BLaER1 treated with 17β-estradiol and CSF1 and Interleukin-3, amounts not matched to agents 10 nM and 100 nM (cell line): ENCODE data around the gene GPATCH8.
A peak's percentile ranks its signal among the peaks of the same experiment; 100 is the strongest.
"Not testable (repeated sequence)": the region's sequence is repeated elsewhere in the genome, so short reads cannot be mapped to it uniquely, and the experiment has no call there.

Experiments
- H3K27ac ChIP-seq, 11 experiments: shearing (Covaris generic); formaldehyde crosslinking; 2 replicates each; pipeline ENCODE4 v1.8.1; 2022
- H3K27me3 ChIP-seq, 11 experiments: shearing (Covaris generic); formaldehyde crosslinking; 2 replicates each; pipeline ENCODE4 v1.8.1; 2022
- H3K36me3 ChIP-seq, 11 experiments: shearing (Covaris generic); formaldehyde crosslinking; 2 replicates each; pipeline ENCODE4 v1.8.1; 2022
- H3K4me1 ChIP-seq, 10 experiments: shearing (Covaris generic); formaldehyde crosslinking; 2 replicates each; pipeline ENCODE4 v1.8.1; 2022
- H3K4me2 ChIP-seq, 11 experiments: shearing (Covaris generic); formaldehyde crosslinking; 2 replicates each; pipeline ENCODE4 v1.8.1; 2022
- H3K4me3 ChIP-seq, 10 experiments: shearing (Covaris generic); formaldehyde crosslinking; 2 replicates each; pipeline ENCODE4 v1.8.1; 2022
- H3K9ac ChIP-seq, 11 experiments: shearing (Covaris generic); formaldehyde crosslinking; 2 replicates each; pipeline ENCODE4 v1.8.1; 2022
- H3K9me3 ChIP-seq, 11 experiments: shearing (Covaris generic); formaldehyde crosslinking; replicated peaks in 1 of 11; 2 replicates each; pipeline ENCODE4 v1.8.1; 2022
- H4K20me1 ChIP-seq, 11 experiments: shearing (Covaris generic); formaldehyde crosslinking; 2 replicates each; pipeline ENCODE4 v1.8.1; 2022
- Cebpa-rat ChIP-seq, 11 experiments: shearing (Covaris generic); IDR thresholded peaks; 2 replicates each; pipeline ENCODE4 v1.8.1; 2022

Gene GPATCH8

DNA sequence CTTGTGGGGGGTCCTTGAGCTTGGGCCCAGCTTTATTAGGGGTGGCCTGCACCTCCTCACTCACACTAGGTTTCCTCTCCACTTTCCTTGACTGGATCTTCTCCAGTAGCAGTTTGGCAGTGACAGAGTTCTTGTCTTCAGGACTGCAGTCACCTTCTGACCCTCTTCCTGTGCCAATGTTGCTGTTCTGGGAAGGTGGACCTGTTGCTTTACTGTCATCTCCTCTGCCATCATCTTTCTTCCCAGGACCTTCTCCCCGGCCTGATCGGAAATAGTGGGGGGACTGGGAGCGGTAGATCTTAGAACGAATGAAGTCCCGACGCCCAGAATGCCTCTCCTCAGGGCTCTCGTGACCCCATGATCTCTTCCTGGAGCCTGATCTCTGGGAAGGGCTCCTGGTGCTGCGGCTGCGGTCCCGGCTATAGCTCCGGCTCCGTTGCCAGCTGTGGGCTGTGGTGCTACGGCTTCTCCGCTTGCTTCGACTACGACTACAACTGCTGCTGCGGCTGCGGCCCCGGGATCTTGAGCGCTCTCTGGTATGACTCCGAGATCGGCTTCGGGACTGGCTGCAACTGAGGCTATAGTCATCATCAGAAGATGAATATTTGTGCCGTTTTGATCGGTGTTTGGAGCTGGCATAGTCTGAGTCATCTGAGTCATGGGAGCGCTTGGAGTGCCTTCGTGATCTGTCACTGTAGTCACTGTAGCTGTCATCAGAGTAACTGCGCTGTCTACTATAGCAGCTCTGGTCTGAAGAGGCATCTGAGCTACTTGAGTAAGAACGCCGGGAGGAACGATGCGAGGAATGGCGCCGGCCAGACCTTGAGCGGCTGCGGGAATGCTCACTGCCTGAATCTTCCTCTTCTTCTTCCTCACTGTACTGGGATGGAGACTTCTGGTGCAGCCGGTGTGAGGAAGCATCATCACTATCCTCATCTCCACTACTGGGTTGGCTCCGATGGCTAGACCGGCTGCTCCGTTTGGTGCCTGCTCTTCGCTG lies 104.2 kb downstream of the GPATCH8 start:
- no peak overlapping the region for H3K4me3 ChIP-seq
- peak overlapping the region in 2 of 11 experiments; percentile 47 to 50; a peak in 6 of 22 replicates for H3K9ac ChIP-seq
- H3K4me1 ChIP-seq = peaks cover 4 to 54% (median 47%) of the 10 kb centered on the region in 10 experiments; a peak in 17 of 20 replicates
- H3K4me2 ChIP-seq = peak overlapping the region in 8 of 11 experiments; percentile 63 to 94 (median 84); a peak in 17 of 22 replicates
- peaks cover 0 to 34% (median 20%) of the 10 kb centered on the region in 11 experiments; a peak in 9 of 22 replicates for H4K20me1 ChIP-seq
- no peaks in the 10 kb centered on the region for H3K9me3 ChIP-seq
- no peaks in the 10 kb centered on the region for H3K27me3 ChIP-seq
- H3K27ac ChIP-seq = peak overlapping the region in 4 of 11 experiments; percentile 59 to 74 (median 66); a peak in 6 of 22 replicates
- TF ChIP-seq Cebpa-rat (IDR thresholded peaks at IDR 0.05) = no peak
- H3K36me3 ChIP-seq = peaks cover 71 to 89% (median 82%) of the 10 kb centered on the region in 11 experiments

DNA sequence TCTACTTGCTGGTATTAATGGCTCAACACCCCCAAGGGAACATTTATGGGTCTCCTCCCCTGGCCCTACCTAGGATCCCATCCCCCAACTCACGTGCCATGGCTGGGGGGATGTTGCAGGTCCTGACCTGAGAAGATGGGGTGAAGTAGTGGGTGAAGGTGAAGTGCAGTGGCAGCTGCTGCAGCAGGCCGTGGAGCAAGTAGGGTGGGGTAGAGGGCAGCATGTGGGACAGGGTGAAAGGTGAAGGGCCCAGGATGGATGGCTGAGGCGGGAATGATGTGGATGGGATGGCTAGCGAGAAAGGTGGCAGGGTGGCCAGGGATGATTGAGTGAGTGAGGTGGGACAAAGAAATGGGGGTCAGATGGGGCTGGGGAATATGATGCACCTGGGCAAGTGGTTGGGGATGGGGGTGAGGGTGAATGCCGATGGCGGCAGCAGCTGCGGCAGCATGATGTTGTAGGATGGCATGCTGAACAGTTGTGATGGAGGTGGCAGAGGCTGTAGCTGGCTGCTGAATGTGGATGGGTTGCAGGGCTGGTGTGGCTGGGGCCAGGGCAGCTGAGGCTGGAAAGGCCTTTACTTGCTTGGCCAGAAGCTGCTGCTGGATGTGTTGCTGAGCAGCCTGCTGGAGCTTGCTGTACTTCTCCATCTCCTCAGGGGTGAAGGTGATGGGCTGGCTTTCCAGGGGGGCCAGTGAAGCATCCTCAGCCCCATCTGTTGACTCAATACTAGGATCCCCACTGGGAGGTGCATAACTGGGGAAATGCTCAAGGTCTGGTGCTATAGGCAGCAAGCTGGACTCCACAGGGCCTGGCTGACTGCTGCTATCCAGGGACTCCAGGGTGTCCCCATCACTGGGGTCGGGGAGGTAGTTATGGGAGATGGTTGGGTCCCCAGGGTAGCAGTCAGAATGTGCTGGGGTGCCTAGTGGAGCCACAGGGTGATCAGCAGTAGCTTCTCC lies 105.4 kb downstream of the GPATCH8 start:
- Histone ChIP-seq H3K36me3 (peaks cover 59 to 76% (median 70%) of the 10 kb centered on the region in 11 experiments), H3K9me3 (no peaks in the 10 kb centered on the region), H4K20me1 (peaks cover 0 to 34% (median 18%) of the 10 kb centered on the region in 11 experiments; a peak in 9 of 22 replicates), H3K27me3 (no peaks in the 10 kb centered on the region), H3K4me2 (peak overlapping the region in 7 of 11 experiments; percentile 63 to 94 (median 86); a peak in 11 of 22 replicates), H3K27ac (no peak overlapping the region), H3K4me1 (peaks cover 4 to 48% (median 42%) of the 10 kb centered on the region in 10 experiments; a peak in 17 of 20 replicates), H3K4me3 (no peak overlapping the region), H3K9ac (no peak overlapping the region)
- TF ChIP-seq Cebpa-rat (IDR thresholded peaks at IDR 0.05) = no peak

DNA sequence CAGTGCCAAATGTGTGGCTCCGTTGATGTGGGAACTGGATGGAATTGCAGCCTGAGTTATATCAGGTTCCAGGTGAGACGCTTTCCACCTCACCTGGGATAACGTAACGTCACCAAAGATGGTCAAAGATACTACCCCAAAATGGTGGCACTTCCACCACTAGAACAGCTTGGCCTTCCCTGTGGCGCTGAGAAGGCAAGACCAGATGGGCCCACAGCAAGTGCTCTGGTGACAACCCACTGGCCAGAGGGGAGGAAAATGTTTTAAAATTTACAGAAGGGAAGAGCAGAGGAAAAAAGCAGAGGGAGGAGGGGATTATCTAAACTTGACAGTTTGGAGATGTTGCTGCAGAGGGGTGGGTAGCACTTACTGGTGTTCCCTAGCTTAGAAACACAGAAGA lies 106.3 kb downstream of the GPATCH8 start:
- H3K9ac ChIP-seq = no peak overlapping the region
- no peaks in the 10 kb centered on the region for H3K27me3 ChIP-seq
- no peak overlapping the region for H3K4me2 ChIP-seq
- H3K4me1 ChIP-seq = peaks cover 4 to 40% (median 39%) of the 10 kb centered on the region in 10 experiments; a peak in 17 of 20 replicates
- no peaks in the 10 kb centered on the region for H3K9me3 ChIP-seq
- peaks cover 0 to 34% (median 18%) of the 10 kb centered on the region in 11 experiments; a peak in 9 of 22 replicates for H4K20me1 ChIP-seq
- H3K36me3 ChIP-seq = peaks cover 50 to 68% (median 62%) of the 10 kb centered on the region in 11 experiments
- no peak for TF ChIP-seq Cebpa-rat (IDR thresholded peaks at IDR 0.05)
- no peak overlapping the region for H3K27ac ChIP-seq
- no peak overlapping the region for H3K4me3 ChIP-seq

- H3K4me1 ChIP-seq = peaks cover 11 to 32% (median 29%) of the 10 kb centered on the region in 10 experiments
- no peak overlapping the region for H3K4me3 ChIP-seq
- H3K9ac ChIP-seq = no peak overlapping the region
- TF ChIP-seq Cebpa-rat (IDR thresholded peaks at IDR 0.05) = no peak
- H3K27me3 ChIP-seq = no peaks in the 10 kb centered on the region
- peaks cover 0 to 31% (median 17%) of the 10 kb centered on the region in 11 experiments; a peak in 8 of 22 replicates for H4K20me1 ChIP-seq
- no peak overlapping the region for H3K4me2 ChIP-seq
- peaks cover 33 to 47% (median 42%) of the 10 kb centered on the region in 11 experiments for H3K36me3 ChIP-seq
- no peaks in the 10 kb centered on the region for H3K9me3 ChIP-seq
- no peak overlapping the region for H3K27ac ChIP-seq
Measured at GRCh38 chr17:44394833-44395232, 108.4 kb downstream of the GPATCH8 start.

- H3K9me3 ChIP-seq, H3K27ac ChIP-seq, H3K27me3 ChIP-seq, H3K4me3 ChIP-seq, H3K4me2 ChIP-seq, H3K9ac ChIP-seq: not testable (repeated sequence)
- Histone ChIP-seq H3K36me3 (peaks cover 26 to 40% (median 35%) of the 10 kb centered on the region in 11 experiments), H3K4me1 (peaks cover 18 to 31% (median 29%) of the 10 kb centered on the region in 10 experiments), H4K20me1 (peaks cover 0 to 23% (median 10%) of the 10 kb centered on the region in 11 experiments; a peak in 8 of 22 replicates)
Measured at GRCh38 chr17:44394112-44394511, 109.1 kb downstream of the GPATCH8 start.

DNA sequence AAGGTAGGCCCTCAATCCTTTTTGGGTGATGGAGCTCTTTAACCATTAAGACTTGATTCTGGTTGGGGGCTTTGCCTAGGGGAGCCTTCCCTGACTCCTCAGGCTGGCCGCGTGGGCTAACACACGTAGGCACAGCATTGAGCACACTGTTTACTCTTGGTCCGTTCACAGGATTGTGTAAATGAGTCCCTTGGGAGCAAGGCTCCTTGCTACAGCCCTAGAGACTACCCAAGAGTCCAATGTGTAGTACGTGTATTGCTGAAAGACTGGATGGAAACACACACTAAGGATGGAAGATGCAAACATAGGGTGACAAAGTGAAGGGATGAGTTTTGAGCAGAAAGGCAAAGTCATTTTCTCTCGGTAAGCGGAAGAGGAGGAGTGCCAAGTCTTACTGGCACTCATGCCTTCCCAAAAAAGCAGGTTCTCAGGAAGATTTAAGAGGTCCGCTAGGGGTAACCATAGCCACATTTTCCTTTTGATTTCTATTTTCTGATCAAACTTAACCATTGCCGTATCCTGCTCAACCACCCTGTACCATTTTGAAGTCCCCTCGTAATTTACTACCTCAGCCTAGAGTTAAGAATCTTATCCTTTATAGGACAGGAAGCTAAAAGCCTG lies 112.8 kb downstream of the GPATCH8 start:
- Histone ChIP-seq H3K27me3 (no peaks in the 10 kb centered on the region), H3K4me3 (no peak overlapping the region), H3K27ac (peak overlapping the region in 9 of 11 experiments; percentile 2 to 72 (median 58); a peak in 14 of 22 replicates), H3K9me3 (no peaks in the 10 kb centered on the region), H3K9ac (peak overlapping the region in 3 of 11 experiments; percentile 5 to 13 (median 8); a peak in 2 of 22 replicates), H3K36me3 (peaks cover 0 to 4% (median under 1%) of the 10 kb centered on the region in 11 experiments; a peak in 3 of 22 replicates), H3K4me1 (peaks cover 25 to 31% (median 28%) of the 10 kb centered on the region in 10 experiments), H3K4me2 (peak overlapping the region; percentile 55 to 91 (median 77)), H4K20me1 (no peaks in the 10 kb centered on the region)
- no peak for TF ChIP-seq Cebpa-rat (IDR thresholded peaks at IDR 0.05)

DNA sequence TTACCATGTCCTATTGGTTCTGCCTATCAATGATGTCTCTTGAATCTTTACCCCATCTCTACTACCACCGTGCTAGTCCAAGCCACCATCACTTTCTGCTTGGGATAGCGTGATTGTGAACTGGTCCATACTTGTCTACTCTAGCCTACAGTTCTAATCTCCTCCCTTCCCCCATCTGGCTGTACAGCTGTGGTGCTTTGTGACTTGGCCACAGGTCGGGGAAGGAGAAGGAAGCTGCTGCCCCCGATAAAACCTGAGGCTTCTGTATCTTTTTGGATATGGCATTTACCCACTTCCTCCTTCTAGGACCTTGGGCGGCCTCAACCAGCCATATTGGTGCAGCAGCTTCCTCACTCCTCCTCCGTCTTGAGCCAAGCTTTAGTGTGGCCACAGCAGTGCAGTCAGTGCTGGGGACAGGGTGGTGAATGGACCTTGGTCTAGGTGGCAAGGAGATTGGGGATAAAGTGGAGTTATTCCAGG lies 113.4 kb downstream of the GPATCH8 start:
- H3K4me1 ChIP-seq = peaks cover 28 to 33% (median 32%) of the 10 kb centered on the region in 10 experiments
- H3K36me3 ChIP-seq = peaks cover 0 to 4% (median 0%) of the 10 kb centered on the region in 11 experiments; a peak in 1 of 22 replicates
- no peak overlapping the region for H3K4me3 ChIP-seq
- H3K27ac ChIP-seq = peak overlapping the region in 9 of 11 experiments; percentile 2 to 72 (median 58); a peak in 14 of 22 replicates
- H4K20me1 ChIP-seq = no peaks in the 10 kb centered on the region
- H3K27me3 ChIP-seq = no peaks in the 10 kb centered on the region
- peak overlapping the region; percentile 55 to 91 (median 77) for H3K4me2 ChIP-seq
- no peaks in the 10 kb centered on the region for H3K9me3 ChIP-seq
- no peak for TF ChIP-seq Cebpa-rat (IDR thresholded peaks at IDR 0.05)
- peak overlapping the region in 3 of 11 experiments; percentile 5 to 13 (median 8); a peak in 2 of 22 replicates for H3K9ac ChIP-seq
